ENCODE results near the gene TCEA2. TPM values are rescaled to one million over a fixed set of nuclear protein-coding genes. Genes with fewer than 3 reads are reported as not detected.

The TCEA2 gene
- total and polyA plus RNA-seq, 9 of the 15 experiments (the other 6 are each of a cell fraction or from before 2014, with no cell fraction given) = 1.4 to 28.7 (median 5.4) TPM

GRCh38 chr20:64062596-64063388 lies at the start of gene TCEA2 (continued):
- TF ChIP-seq CC2D1A (IDR thresholded peaks at IDR 0.05) = no peak
- peak; percentile 97 for TF ChIP-seq ZBTB9 (CRISPR knock-in tag; IDR thresholded peaks at IDR 0.05)
- TF ChIP-seq SRSF7 (optimal IDR thresholded peaks at IDR 0.05; ENCODE audit: low read depth, low read length) = no peak
- no peak for TF ChIP-seq NFE2L1 (tag; IDR thresholded peaks at IDR 0.05; ENCODE audit: borderline replicate concordance, low read depth)
- peak; percentile 40; the same call in 1 of the 2 replicates for TF ChIP-seq ZBTB26 (CRISPR knock-in tag; IDR thresholded peaks at IDR 0.05)
- peak in 2 of 3 experiments; percentile 24 to 68 for TF ChIP-seq YY1 (IDR thresholded peaks at IDR 0.05; ENCODE audit: borderline replicate concordance in 1 of 3, control insufficient read depth in 1 of 3, extremely low read depth in 1 of 3, insufficient read depth in 3 of 3, insufficient read length in 1 of 3, insufficient replicate concordance in 2 of 3, low read depth in 1 of 3, low read length in 2 of 3)
- no peak for TF ChIP-seq FOS (IDR thresholded peaks at IDR 0.05; ENCODE audit: extremely low read depth, insufficient read length)
- TF ChIP-seq CHD2 (IDR thresholded peaks at IDR 0.05; ENCODE audit: low read depth, low read length) = 0 out of 2 replicates have a peak, but pooled peaks have one; percentile 37
- 0 out of 4 replicates have a peak, but pooled peaks of 1 of the 2 experiments have one; percentile 46 for TF ChIP-seq FOXA3 (CRISPR knock-in tag; conservative IDR thresholded peaks at IDR 0.05 in 1 of 2, IDR thresholded peaks at IDR 0.05 in 1 of 2)
- no peak for TF ChIP-seq HDAC3 (IDR thresholded peaks at IDR 0.05; ENCODE audit: borderline replicate concordance, partially characterized antibody)
- TF ChIP-seq E4F1 (CRISPR knock-in tag; IDR thresholded peaks at IDR 0.05; ENCODE audit: borderline replicate concordance) = no peak
- no peak for TF ChIP-seq ZNF655 (CRISPR knock-in tag; IDR thresholded peaks at IDR 0.05)
- peak; percentile 88 for TF ChIP-seq CCNT2 (IDR thresholded peaks at IDR 0.05; ENCODE audit: borderline replicate concordance, extremely low read depth, insufficient read length, low read depth, low read length)
- no peak for TF ChIP-seq PCBP1 (IDR thresholded peaks at IDR 0.05; ENCODE audit: low read depth, low read length, poor library complexity, severe bottlenecking)
- peak; percentile 100 for TF ChIP-seq HCFC1 (IDR thresholded peaks at IDR 0.05; ENCODE audit: low read depth, low read length)
- no peak; the same call in 1 of the 2 replicates for TF ChIP-seq PML (IDR thresholded peaks at IDR 0.05; ENCODE audit: low read length)
- 0 out of 2 replicates have a peak, but pooled peaks have one; percentile 17 for TF ChIP-seq ZNF445 (CRISPR knock-in tag; IDR thresholded peaks at IDR 0.05; ENCODE audit: low read depth)
